Breast epithelium (tissue), 4 donors: ENCODE results near the gene AOAH. TPM values are rescaled to one million over a fixed set of nuclear protein-coding genes. Genes with fewer than 3 reads are reported as not detected.

Experiments
- DNase-seq, 2 donors: peaks; one replicate each; pipeline ENCODE4 v3.0.0-alpha.2; 2019; ENCODE audit warnings: low spot score in 2 of 2
- H3K27ac ChIP-seq, 2 donors: fragments of 200-600 bp; sonication (generic) in 1 of 2; one replicate each; pipeline ENCODE4 v1.5.1; 2016 to 2019; ENCODE audit warnings: mild to moderate bottlenecking in 1 of 2
- H3K27me3 ChIP-seq, 2 donors: fragments of 200-600 bp; sonication (generic) in 1 of 2; one replicate each; pipeline versions ENCODE4 v1.5.1 to v1.6.0; 2017 to 2019; ENCODE audit warnings: control low read depth in 1 of 2, mild to moderate bottlenecking in 1 of 2
- H3K36me3 ChIP-seq: fragments of 200-600 bp; one replicate; pipeline ENCODE4 v1.5.1; 2019
- H3K4me1 ChIP-seq, 2 donors: fragments of 200-600 bp; sonication (generic); one replicate each; pipeline ENCODE4 v1.5.1; 2016 to 2019; ENCODE audit warnings: control low read depth in 1 of 2
- H3K4me3 ChIP-seq, 3 donors: fragments of 200-600 bp; sonication (generic); 1 replicate in 2 of 3; 2 replicates in 1 of 3; pipeline ENCODE4 v1.5.1; 2016 to 2019; ENCODE audit warnings: mild to moderate bottlenecking in 3 of 3, moderate library complexity in 2 of 3
- H3K9me3 ChIP-seq, 2 donors: fragments of 200-600 bp; sonication (generic) in 1 of 2; one replicate each; pipeline ENCODE4 v1.5.1; 2016 to 2019; ENCODE audit warnings: control low read depth in 1 of 2
- CTCF ChIP-seq, 3 donors: fragments of 450-650 bp; IDR thresholded peaks; one replicate each; pipeline ENCODE4 v1.5.1; 2016 to 2017; ENCODE audit warnings: antibody characterized with exemption in 3 of 3, mild to moderate bottlenecking in 3 of 3, moderate library complexity in 3 of 3
- POLR2A ChIP-seq: fragments of 450-650 bp; IDR thresholded peaks from one replicate; pipeline ENCODE4 v1.6.1; 2016; ENCODE audit warnings: antibody characterized with exemption, mild to moderate bottlenecking, moderate library complexity
- POLR2AphosphoS5 ChIP-seq, 3 donors: sonication (generic); formaldehyde crosslinking; IDR thresholded peaks; one replicate each; pipeline ENCODE4 v1.6.1; 2017; ENCODE audit warnings: antibody characterized with exemption in 3 of 3
- intact Hi-C: fragments of 100-400 bp; cut with DNase I; formaldehyde crosslinking; loops from one replicate; pipeline ENCODE4 v1.15.1; 2023; ENCODE audit warnings: low total_unique reads
- total RNA-seq, 3 donors: library from RNA; depleted of rRNA; stranded (reverse); fragments of >200 nt; gene quantifications; one replicate each; pipeline ENCODE4 v1.1.0, GENCODE V29; 2016

AOAH gene
- total RNA-seq, 3 donors from 2014 or later: 4.6 to 13.3 (median 10.8) TPM

- Histone ChIP-seq H3K27me3 (no peaks in the 10 kb centered on the region), H3K9me3 (no peaks in the 10 kb centered on the region), H3K27ac (no peak overlapping the region), H3K4me1 (no peaks in the 10 kb centered on the region), H3K4me3 (no peak overlapping the region), H3K36me3 (no peaks in the 10 kb centered on the region)
- DNase-seq: no peak
- intact Hi-C loops: no loop called here
- TF ChIP-seq CTCF (IDR thresholded peaks at IDR 0.05) (no peak), POLR2AphosphoS5 (IDR thresholded peaks at IDR 0.05) (no peak), POLR2A (no peak)
These were observed 201.8 kb downstream of the AOAH start for GRCh38 chr7:36522453-36523007.

DNA sequence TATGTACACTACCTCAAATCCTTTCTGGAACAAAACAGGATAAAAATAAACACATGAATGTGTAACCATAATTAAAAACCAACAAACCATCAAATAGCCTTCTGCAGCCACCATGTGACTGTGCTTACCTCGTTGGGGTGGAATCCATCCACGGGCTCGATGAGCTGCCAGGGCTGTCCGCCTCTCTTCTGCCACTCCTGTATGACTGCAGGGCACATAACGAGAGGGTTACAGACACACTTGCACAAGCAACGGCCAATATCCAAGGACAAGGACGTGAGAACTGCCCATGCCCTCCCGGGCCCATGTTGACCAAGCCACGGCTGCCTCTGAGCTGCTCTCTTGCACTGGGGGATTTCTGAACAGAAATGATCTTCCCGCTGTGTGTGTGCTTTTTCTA, 202.4 kb downstream of the AOAH start:
- H3K36me3 ChIP-seq: no peaks in the 10 kb centered on the region
- no peaks in the 10 kb centered on the region for H3K27me3 ChIP-seq
- TF ChIP-seq POLR2AphosphoS5 (IDR thresholded peaks at IDR 0.05): no peak
- no peak for TF ChIP-seq CTCF (IDR thresholded peaks at IDR 0.05)
- no peak for TF ChIP-seq POLR2A
- H3K9me3 ChIP-seq: no peaks in the 10 kb centered on the region
- no peaks in the 10 kb centered on the region for H3K4me1 ChIP-seq
- H3K27ac ChIP-seq: no peak overlapping the region
- no peak overlapping the region for H3K4me3 ChIP-seq
- intact Hi-C loops: no loop called here
- DNase-seq: no peak

DNA sequence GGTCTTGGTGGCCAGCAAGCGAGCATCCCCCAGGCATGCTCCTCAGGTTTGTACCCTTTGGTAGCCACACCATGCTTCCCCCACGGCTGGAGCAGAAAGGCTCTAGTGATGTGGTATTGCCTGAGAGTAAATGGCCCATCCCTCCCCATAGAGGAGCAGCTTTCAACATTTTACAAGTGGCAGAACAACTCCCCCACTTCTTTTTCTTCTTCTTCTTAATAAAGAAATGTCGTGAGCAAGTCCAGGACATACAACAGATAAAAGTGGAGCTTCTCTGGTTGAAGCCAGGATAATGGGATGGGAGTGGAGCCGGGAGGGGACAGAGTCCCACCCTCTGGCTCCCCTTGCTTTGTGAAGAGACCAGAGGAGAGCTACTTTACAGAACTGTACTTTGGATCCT, 203.2 kb downstream of the AOAH start:
- Histone ChIP-seq H3K9me3 (no peaks in the 10 kb centered on the region), H3K36me3 (no peaks in the 10 kb centered on the region), H3K27ac (no peak overlapping the region), H3K27me3 (no peaks in the 10 kb centered on the region), H3K4me1 (no peaks in the 10 kb centered on the region), H3K4me3 (no peak overlapping the region)
- DNase-seq: no peak
- TF ChIP-seq POLR2AphosphoS5 (IDR thresholded peaks at IDR 0.05) (no peak), POLR2A (no peak), CTCF (IDR thresholded peaks at IDR 0.05) (no peak)
- intact Hi-C loops: no loop called here

GRCh38 chr7:36515847-36516246, 208.4 kb downstream of the AOAH start:
- TF ChIP-seq CTCF (IDR thresholded peaks at IDR 0.05): no peak
- no peak for TF ChIP-seq POLR2AphosphoS5 (IDR thresholded peaks at IDR 0.05)
- no peak for TF ChIP-seq POLR2A
- no peak overlapping the region for H3K27ac ChIP-seq
- no peaks in the 10 kb centered on the region for H3K4me1 ChIP-seq
- no peak for DNase-seq
- H3K9me3 ChIP-seq: no peaks in the 10 kb centered on the region
- intact Hi-C loops: loop anchor here (5.0 kb wide), 1 partner anchor 791 kb away; no protein-coding TSS in a partner anchor
- H3K4me3 ChIP-seq: no peak overlapping the region
- no peaks in the 10 kb centered on the region for H3K36me3 ChIP-seq
- no peaks in the 10 kb centered on the region for H3K27me3 ChIP-seq

- intact Hi-C loops: loop anchor here (5.0 kb wide), 1 partner anchor 793 kb away; no protein-coding TSS in a partner anchor
- no peaks in the 10 kb centered on the region for H3K36me3 ChIP-seq
These were observed 209.7 kb downstream of the AOAH start for GRCh38 chr7:36514289-36515243.

More at GRCh38 chr7:36514289-36515243, 209.7 kb downstream of the AOAH start:
- no peak for TF ChIP-seq POLR2A
- TF ChIP-seq CTCF (IDR thresholded peaks at IDR 0.05): no peak
- no peak for TF ChIP-seq POLR2AphosphoS5 (IDR thresholded peaks at IDR 0.05)
- no peak overlapping the region for H3K4me3 ChIP-seq
- H3K27ac ChIP-seq: no peak overlapping the region
- H3K27me3 ChIP-seq: no peaks in the 10 kb centered on the region
- DNase-seq: no peak
- H3K9me3 ChIP-seq: no peaks in the 10 kb centered on the region
- H3K4me1 ChIP-seq: no peaks in the 10 kb centered on the region
